CMK (cell line): ENCODE measurements around the gene RAB42.
"Not testable (repeated sequence)": the region's sequence is repeated elsewhere in the genome, so short reads cannot be mapped to it uniquely, and the experiment has no call there.

Source experiments
- DNase-seq: peaks from one replicate; pipeline ENCODE4 v3.0.0-alpha.2; 2010; ENCODE audit warnings: low read depth

Gene RAB42

GRCh38 chr1:28591708-28592320, at the start of gene RAB42:
Gene RAB42 (plus strand): TSS chr1:28592265. CDS start chr1:28592512, 247 bp downstream.
- no peak for DNase-seq

GRCh38 chr1:28545246-28545628, 46.8 kb upstream of the RAB42 start:
- no peak for DNase-seq

- no peak for DNase-seq
Observed at GRCh38 chr1:28548318-28548717, 43.7 kb upstream of the RAB42 start.

GRCh38 chr1:28551381-28551780, 40.7 kb upstream of the RAB42 start:
- no peak for DNase-seq

- DNase-seq: peak; percentile 98
Observed at GRCh38 chr1:28552758-28553663, 39.1 kb upstream of the RAB42 start, which contains the start of gene TRNAU1AP. Gene TRNAU1AP (plus strand): TSS chr1:28553085. CDS start chr1:28553111, 26 bp downstream.

GRCh38 chr1:28560886-28561285, 31.2 kb upstream of the RAB42 start:
- DNase-seq: no peak

- no peak for DNase-seq
Observed at GRCh38 chr1:28564310-28564709, 27.8 kb upstream of the RAB42 start.

- DNase-seq: no peak
Observed at GRCh38 chr1:28565040-28565439, 27.0 kb upstream of the RAB42 start.

GRCh38 chr1:28565726-28566125, 26.3 kb upstream of the RAB42 start:
- DNase-seq: no peak

- DNase-seq: no peak
Observed at GRCh38 chr1:28566931-28567330, 25.1 kb upstream of the RAB42 start.

GRCh38 chr1:28571911-28572310, 20.2 kb upstream of the RAB42 start:
- no peak for DNase-seq

- not testable (repeated sequence) for DNase-seq
Observed at GRCh38 chr1:28572891-28573290, 19.2 kb upstream of the RAB42 start.

GRCh38 chr1:28573564-28573963, 18.5 kb upstream of the RAB42 start:
- DNase-seq: no peak

GRCh38 chr1:28577052-28577678, 14.9 kb upstream of the RAB42 start:
- peak; percentile 43 for DNase-seq

GRCh38 chr1:28577738-28578536, 14.1 kb upstream of the RAB42 start:
- peak; percentile 44 for DNase-seq

- DNase-seq: no peak
Observed at GRCh38 chr1:28578696-28579218, 13.3 kb upstream of the RAB42 start.

- no peak for DNase-seq
Observed at GRCh38 chr1:28579401-28579800, 12.7 kb upstream of the RAB42 start.

- no peak for DNase-seq
Observed at GRCh38 chr1:28580722-28581530, 11.1 kb upstream of the RAB42 start.

- peak; percentile 99 for DNase-seq
Observed at GRCh38 chr1:28581531-28582247, 10.4 kb upstream of the RAB42 start.

GRCh38 chr1:28582248-28582615, 9.8 kb upstream of the RAB42 start:
- DNase-seq: no peak
